PFSK-1 (cell line): Measurements from ENCODE around the gene PLEKHA5.

Experiments used
- FOXP2 ChIP-seq: optimal IDR thresholded peaks from 2 replicates; pipeline ENCODE3; 2011; ENCODE audit warnings: borderline replicate concordance, control low read depth, inconsistent platforms; ENCODE audit not compliant: insufficient read depth; ENCODE audit errors: extremely low read length, extremely low read depth
- POLR2AphosphoS5 ChIP-seq: IDR thresholded peaks from 2 replicates; pipeline ENCODE4 v1.6.1; 2012; ENCODE audit warnings: low read depth, mild to moderate bottlenecking, control low read depth, low read length, moderate library complexity
- REST ChIP-seq, 2 experiments: IDR thresholded peaks; 2 replicates each; pipeline versions ENCODE4 v1.6.1 to v1.8.0; 2011 to 2012; ENCODE audit warnings: low read depth in 2 of 2, low read length in 2 of 2, control low read depth in 1 of 2, inconsistent platforms in 1 of 2, mild to moderate bottlenecking in 1 of 2, moderate library complexity in 1 of 2; ENCODE audit not compliant: insufficient read depth in 1 of 2
- SIN3A ChIP-seq: IDR thresholded peaks from 2 replicates; pipeline ENCODE4 v1.6.1; 2012; ENCODE audit warnings: mild to moderate bottlenecking, low read length, moderate library complexity, borderline replicate concordance; ENCODE audit not compliant: insufficient read depth
- TAF1 ChIP-seq: IDR thresholded peaks from 2 replicates; pipeline ENCODE4 v1.6.1; 2012; ENCODE audit warnings: low read length, control low read depth, borderline replicate concordance; ENCODE audit not compliant: insufficient read depth

Gene PLEKHA5

GRCh38 chr12:19107750-19108149 is 21.8 kb upstream of the PLEKHA5 start:
- TF ChIP-seq TAF1 (no peak), POLR2AphosphoS5 (no peak), FOXP2 (no peak), SIN3A (no peak), REST (IDR thresholded peaks at IDR 0.05; ENCODE audit: insufficient read depth in 1 of 2, low read depth in 2 of 2, low read length in 2 of 2) (no peak)

GRCh38 chr12:19110221-19110940 is 19.2 kb upstream of the PLEKHA5 start:
- no peak for TF ChIP-seq FOXP2
- TF ChIP-seq TAF1 = no peak
- no peak for TF ChIP-seq SIN3A
- TF ChIP-seq POLR2AphosphoS5 = no peak
- TF ChIP-seq REST (IDR thresholded peaks at IDR 0.05; ENCODE audit: insufficient read depth in 1 of 2, low read depth in 2 of 2, low read length in 2 of 2) = no peak

GRCh38 chr12:19113464-19113863 is 16.1 kb upstream of the PLEKHA5 start:
- TF ChIP-seq POLR2AphosphoS5 (no peak), TAF1 (no peak), FOXP2 (no peak), REST (IDR thresholded peaks at IDR 0.05; ENCODE audit: insufficient read depth in 1 of 2, low read depth in 2 of 2, low read length in 2 of 2) (no peak), SIN3A (no peak)

GRCh38 chr12:19115285-19115684 is 14.2 kb upstream of the PLEKHA5 start:
- TF ChIP-seq SIN3A (no peak), REST (IDR thresholded peaks at IDR 0.05; ENCODE audit: insufficient read depth in 1 of 2, low read depth in 2 of 2, low read length in 2 of 2) (no peak), TAF1 (no peak), POLR2AphosphoS5 (no peak), FOXP2 (no peak)
